HCT116 (cell line): ENCODE data around the gene ASF1A.

ENCODE experiments used
- CEBPB ChIP-seq: IDR thresholded peaks from 2 replicates; pipeline ENCODE4 v1.6.1; 2012; ENCODE audit warnings: low read depth
- EGR1 ChIP-seq: IDR thresholded peaks from 2 replicates; pipeline ENCODE4 v1.6.1; 2012; ENCODE audit warnings: low read depth
- POLR2A ChIP-seq: IDR thresholded peaks from 2 replicates; pipeline ENCODE4 v1.7.0; 2011; ENCODE audit warnings: borderline replicate concordance; ENCODE audit not compliant: insufficient read depth, insufficient read length; ENCODE audit errors: extremely low read depth
- POLR2AphosphoS5 ChIP-seq: IDR thresholded peaks from 2 replicates; pipeline ENCODE4 v1.6.1; 2011; ENCODE audit warnings: mild to moderate bottlenecking, low read depth, low read length, moderate library complexity
- RAD21 ChIP-seq: IDR thresholded peaks from 2 replicates; pipeline ENCODE4 v1.6.1; 2012; ENCODE audit warnings: low read depth, mild to moderate bottlenecking
- TF ChIP-seq, protein P1 (sequence below), 3 experiments: fragments of 200-600 bp in 1 of 3; sonication (generic) in 1 of 3; IDR thresholded peaks in 2 of 3; conservative IDR thresholded peaks in 1 of 3; 2 replicates each; pipeline ENCODE4 v1.5.1; 2012 to 2017; ENCODE audit warnings: low read depth in 2 of 3, low read length in 2 of 3, antibody characterized with exemption in 1 of 3, borderline replicate concordance in 1 of 3, control low read depth in 1 of 3, mild to moderate bottlenecking in 1 of 3, mixed read lengths in 1 of 3, mixed run types in 1 of 3, moderate library complexity in 1 of 3; ENCODE audit not compliant: insufficient read depth in 1 of 3

DNA sequence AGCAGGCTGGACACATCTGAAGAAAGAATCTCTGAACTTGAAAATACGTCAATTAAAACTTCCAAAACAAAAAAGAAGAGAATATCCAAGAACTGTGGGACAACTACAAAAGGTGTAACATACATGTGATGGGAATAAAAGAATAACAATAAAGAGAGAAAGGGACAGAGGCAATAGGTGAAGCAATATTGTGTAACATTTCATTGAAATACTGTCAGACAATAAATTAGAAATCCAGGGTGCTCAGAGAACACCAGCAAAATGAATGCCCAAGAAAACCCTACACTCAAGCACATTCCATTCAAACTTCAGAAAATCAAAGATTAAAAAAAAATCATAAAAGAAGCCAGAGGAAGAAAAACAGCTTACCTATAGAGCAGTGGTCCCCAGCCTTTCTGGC is 33.6 kb upstream of the ASF1A start:
- TF ChIP-seq, protein P1, sequence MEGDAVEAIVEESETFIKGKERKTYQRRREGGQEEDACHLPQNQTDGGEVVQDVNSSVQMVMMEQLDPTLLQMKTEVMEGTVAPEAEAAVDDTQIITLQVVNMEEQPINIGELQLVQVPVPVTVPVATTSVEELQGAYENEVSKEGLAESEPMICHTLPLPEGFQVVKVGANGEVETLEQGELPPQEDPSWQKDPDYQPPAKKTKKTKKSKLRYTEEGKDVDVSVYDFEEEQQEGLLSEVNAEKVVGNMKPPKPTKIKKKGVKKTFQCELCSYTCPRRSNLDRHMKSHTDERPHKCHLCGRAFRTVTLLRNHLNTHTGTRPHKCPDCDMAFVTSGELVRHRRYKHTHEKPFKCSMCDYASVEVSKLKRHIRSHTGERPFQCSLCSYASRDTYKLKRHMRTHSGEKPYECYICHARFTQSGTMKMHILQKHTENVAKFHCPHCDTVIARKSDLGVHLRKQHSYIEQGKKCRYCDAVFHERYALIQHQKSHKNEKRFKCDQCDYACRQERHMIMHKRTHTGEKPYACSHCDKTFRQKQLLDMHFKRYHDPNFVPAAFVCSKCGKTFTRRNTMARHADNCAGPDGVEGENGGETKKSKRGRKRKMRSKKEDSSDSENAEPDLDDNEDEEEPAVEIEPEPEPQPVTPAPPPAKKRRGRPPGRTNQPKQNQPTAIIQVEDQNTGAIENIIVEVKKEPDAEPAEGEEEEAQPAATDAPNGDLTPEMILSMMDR (IDR thresholded peaks at IDR 0.05 in 2 of 3, conservative IDR thresholded peaks at IDR 0.05 in 1 of 3; ENCODE audit: borderline replicate concordance in 1 of 3, insufficient read depth in 1 of 3, low read depth in 2 of 3, low read length in 2 of 3), result no peak
- TF ChIP-seq CEBPB, result no peak
- no peak for TF ChIP-seq POLR2A
- no peak for TF ChIP-seq POLR2AphosphoS5
- no peak for TF ChIP-seq RAD21
- no peak for TF ChIP-seq EGR1
